Neural progenitor cell (in vitro differentiated cells): ENCODE results near the gene BUD23.

ENCODE experiments used
- EZH2 ChIP-seq: fragments of 200-600 bp; sonication (generic); IDR thresholded peaks from 2 replicates; pipeline ENCODE4 v1.6.1; 2017; ENCODE audit warnings: antibody characterized with exemption, mild to moderate bottlenecking, moderate library complexity
- EZH2phosphoT487 ChIP-seq: fragments of 200-600 bp; sonication (generic); IDR thresholded peaks from 2 replicates; pipeline ENCODE4 v1.6.1; 2017; ENCODE audit warnings: antibody characterized with exemption
- TF ChIP-seq, protein P1 (sequence below): fragments of 200-600 bp; sonication (generic); IDR thresholded peaks from 2 replicates; pipeline ENCODE4 v1.5.1; 2017; ENCODE audit warnings: antibody characterized with exemption, mild to moderate bottlenecking

DNA sequence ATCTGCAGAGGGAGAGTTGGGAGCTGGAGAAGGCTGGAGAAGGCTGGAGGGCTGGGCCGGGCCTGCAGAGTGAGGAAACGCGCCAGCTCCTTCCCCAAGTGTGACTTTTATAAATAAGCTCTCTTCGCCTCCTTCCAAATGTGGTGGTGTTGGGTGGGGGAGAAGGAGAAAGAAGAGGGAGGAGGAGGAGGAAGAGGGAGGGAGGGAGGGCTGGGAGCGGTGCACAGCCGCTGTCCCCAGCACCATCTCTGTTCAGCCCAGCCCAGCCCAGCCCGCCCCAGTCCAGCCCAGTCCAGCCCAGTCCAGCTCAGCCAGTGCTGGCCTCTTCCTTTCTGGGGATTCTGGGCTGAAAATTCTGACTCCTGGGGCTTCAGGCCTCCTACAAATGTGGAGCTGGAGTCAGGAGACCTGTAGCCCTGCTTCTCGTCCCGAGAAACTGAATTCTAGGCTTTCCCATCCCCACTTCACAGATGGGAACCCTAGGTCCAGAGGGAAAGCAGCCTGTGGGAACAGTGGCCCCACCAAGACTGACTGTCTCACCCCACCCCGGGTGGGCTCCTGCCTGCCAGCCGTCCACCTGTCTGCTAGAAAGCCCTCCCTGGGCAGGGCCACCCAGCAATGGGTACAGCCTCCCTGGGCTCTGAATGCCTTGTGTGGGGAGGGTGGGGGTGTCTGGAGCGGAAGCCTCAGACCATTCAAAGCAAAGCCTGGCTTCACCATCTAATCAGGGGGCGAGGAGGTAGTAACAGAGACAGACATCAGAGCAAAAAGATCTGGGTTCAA is 33.8 kb downstream of the BUD23 start:
- TF ChIP-seq, protein P1, sequence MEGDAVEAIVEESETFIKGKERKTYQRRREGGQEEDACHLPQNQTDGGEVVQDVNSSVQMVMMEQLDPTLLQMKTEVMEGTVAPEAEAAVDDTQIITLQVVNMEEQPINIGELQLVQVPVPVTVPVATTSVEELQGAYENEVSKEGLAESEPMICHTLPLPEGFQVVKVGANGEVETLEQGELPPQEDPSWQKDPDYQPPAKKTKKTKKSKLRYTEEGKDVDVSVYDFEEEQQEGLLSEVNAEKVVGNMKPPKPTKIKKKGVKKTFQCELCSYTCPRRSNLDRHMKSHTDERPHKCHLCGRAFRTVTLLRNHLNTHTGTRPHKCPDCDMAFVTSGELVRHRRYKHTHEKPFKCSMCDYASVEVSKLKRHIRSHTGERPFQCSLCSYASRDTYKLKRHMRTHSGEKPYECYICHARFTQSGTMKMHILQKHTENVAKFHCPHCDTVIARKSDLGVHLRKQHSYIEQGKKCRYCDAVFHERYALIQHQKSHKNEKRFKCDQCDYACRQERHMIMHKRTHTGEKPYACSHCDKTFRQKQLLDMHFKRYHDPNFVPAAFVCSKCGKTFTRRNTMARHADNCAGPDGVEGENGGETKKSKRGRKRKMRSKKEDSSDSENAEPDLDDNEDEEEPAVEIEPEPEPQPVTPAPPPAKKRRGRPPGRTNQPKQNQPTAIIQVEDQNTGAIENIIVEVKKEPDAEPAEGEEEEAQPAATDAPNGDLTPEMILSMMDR, result no peak
- TF ChIP-seq EZH2 (no peak), EZH2phosphoT487 (no peak)
